GM12873 (cell line): ENCODE measurements around the gene RNF4.

Source experiments
- TF ChIP-seq, protein P1 (sequence below): IDR thresholded peaks from 2 replicates; pipeline ENCODE4 v1.5.1; 2012; ENCODE audit warnings: low read depth, mild to moderate bottlenecking, moderate library complexity, low read length, control low read depth; ENCODE audit not compliant: insufficient read depth; ENCODE audit errors: missing control alignments

Gene RNF4

DNA sequence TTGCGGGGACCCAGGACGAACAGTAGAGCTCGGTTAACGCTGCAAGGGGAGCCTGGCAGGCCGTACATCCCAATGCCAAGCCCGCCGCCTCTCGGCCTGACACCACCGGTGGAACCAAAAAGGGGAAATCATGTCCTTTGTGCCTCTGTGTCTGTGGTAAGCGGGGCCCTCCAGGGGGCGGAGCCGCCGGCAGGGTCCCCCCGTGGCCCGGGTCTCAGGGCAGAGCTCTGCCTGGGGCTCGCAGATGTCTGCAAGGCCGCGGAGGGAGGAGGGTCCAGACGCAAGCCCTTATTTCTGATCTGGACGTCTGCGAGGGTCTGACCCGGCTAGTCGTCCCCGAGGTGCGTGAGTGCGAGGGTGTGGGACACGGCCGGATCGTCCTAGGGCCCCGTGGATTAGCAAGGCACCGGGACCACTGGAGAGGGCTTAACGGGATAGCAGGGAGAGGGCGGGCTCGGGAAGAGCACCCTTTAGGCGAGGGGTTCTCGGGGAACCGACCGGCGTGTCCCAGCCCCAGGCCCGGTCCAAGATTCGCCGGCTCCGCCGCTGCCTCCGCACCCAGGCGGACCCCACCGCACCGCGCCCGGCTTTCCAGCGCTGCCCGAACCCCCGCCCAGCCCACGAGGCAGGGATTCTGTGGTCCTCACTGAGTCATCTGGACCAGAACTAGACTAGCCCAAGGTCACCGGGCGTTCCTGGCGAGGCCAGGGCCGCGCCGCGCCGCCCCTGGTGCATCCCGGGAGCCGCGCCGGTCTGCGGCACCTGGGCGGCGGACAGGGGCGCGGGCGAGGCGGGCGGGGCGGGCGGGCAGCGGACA is 66.7 kb downstream of the RNF4 start:
- TF ChIP-seq, protein P1, sequence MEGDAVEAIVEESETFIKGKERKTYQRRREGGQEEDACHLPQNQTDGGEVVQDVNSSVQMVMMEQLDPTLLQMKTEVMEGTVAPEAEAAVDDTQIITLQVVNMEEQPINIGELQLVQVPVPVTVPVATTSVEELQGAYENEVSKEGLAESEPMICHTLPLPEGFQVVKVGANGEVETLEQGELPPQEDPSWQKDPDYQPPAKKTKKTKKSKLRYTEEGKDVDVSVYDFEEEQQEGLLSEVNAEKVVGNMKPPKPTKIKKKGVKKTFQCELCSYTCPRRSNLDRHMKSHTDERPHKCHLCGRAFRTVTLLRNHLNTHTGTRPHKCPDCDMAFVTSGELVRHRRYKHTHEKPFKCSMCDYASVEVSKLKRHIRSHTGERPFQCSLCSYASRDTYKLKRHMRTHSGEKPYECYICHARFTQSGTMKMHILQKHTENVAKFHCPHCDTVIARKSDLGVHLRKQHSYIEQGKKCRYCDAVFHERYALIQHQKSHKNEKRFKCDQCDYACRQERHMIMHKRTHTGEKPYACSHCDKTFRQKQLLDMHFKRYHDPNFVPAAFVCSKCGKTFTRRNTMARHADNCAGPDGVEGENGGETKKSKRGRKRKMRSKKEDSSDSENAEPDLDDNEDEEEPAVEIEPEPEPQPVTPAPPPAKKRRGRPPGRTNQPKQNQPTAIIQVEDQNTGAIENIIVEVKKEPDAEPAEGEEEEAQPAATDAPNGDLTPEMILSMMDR: peak; percentile 37

DNA sequence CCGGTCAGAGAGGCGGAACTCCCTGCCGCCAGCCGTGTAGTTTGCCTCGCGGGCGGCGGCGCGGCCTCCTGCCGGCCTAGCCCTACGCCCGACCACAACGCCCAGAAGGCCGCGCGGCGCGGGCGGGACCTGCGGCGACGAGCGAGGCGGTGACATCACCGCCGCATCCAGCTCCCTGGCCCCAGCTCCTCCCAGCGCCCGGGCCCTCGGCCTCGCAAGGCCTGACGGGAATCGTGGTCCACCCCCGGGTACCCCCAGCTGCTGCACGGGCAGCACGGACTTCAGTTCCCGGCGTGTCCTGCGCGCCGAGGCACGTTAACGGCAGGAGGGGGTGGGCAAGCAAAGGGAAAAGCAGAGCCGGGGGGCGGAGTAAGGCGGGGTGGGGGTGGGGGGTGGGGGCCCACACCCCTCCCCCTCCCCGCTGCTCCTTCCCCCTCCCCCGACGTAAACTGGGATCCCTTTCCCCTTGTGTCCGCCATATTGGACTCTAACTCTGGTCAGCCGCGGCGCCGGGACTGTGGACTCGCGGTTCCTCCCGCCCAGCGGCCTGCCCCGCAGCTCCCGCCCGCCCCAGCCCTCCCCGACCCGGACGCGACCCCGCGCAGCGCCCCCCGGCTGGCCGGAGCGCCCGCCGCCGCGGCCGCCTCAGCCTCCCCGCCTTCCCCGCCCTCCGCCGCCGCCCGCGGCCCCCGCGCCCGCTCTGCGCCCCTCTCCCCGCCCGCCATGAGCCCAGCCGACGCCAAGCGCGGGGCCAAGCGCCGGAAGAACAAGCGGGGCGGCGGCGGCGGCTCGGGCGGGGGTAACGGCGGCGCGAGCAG is 67.5 kb downstream of the RNF4 start, which contains the start of gene FAM193A:
Gene FAM193A, plus strand, starts transcription at position 455 of the 818 bp plus-strand sequence. Its CDS starts 269 bp downstream, at position 724.
- TF ChIP-seq, protein P1: no peak

DNA sequence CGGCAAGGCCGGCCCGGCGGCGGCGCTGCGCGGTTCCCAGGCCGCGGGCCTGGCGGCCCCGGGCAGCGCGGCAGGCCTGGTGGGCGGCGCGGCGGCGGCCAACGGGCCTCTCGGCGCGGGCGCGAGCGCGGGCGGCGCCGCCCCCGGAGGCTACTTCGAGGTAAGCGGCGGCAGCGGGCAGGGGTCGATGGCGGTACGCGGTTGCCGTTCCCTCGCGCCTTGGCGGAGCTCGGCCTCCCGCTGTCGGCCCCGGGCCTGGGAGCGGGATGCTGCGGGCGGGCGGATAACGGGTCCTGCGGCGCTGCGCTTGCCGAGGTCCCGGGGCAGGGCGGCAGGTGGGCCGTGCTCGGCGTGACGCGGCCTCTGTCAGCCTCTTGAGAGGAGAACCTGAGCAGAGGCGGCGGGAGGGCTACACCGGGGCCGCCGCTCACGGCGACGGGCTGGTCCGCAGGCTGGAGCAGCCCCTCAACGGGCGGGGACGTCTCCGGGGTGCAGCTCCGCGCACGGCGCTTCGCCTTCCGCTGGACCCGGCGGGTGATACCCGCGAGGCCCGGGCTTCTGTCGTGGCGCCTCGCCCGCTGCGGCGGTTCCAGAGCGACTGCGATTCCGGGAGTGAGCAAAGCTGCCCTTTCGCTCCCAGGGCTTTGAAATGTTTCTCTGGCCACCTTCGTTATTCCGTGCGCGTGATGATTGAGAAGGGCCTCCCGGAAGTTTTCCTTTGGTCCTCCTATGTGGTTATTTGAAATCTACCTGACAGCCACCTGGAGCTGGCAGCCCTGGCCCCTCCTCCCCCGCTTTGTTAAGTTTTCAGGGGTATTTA is 68.3 kb downstream of the RNF4 start:
- TF ChIP-seq, protein P1: no peak

DNA sequence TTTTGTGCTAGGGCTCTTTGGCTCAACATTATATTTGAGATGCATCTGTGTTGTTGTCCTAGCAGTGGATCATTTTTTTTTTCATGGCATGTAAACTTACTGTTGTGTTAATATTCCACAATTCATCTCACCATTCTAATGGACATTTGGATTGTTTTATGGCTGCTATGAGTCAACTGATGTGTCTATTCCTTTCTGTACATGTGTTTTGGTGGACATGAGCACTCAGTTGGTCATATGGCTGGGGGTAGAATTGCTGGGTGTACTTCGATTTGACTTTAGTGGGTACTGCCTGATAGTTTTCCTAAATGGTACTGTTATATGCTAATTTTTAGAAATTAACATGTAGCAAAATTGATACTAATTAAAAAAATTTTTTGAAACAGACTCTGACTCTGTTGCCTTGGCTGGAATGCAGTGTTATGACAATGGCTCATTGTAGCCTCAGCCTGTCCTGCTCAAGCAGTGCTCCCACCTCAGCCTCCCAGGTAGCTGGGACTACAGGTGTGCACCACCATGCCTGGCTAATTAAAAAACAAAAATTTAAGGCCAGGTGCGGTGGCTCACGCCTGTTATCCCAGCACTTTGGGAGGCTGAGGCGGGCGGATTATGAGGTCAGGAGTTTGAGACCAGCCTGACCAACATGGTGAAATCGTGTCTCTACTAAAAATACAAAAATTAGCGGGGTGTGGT is 76.6 kb downstream of the RNF4 start:
- TF ChIP-seq, protein P1: no peak

DNA sequence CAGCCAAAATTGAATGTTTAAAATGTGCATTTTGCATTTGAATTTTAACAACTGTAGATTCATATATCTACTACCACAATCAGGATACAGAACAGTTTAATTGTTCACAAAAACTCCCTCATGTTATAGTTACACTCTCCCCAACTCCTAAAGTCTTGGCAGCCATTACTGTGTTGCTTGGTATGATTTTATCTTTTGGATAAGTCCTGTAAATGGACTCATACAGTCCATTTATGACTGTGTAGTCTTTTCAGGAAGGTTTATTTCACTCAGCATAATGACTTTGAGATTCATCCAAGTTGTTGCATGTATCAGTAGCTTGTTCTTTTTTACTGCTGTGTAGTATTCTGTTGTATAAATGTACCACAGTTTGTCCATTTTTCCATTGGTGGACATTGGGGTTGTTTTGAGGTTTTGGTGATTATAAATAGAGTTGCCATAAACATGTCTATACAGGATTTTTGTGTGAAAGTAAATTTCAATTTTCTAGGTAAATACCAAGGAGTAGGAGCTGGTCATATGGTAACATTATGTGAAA is 77.4 kb downstream of the RNF4 start:
- TF ChIP-seq, protein P1: no peak

DNA sequence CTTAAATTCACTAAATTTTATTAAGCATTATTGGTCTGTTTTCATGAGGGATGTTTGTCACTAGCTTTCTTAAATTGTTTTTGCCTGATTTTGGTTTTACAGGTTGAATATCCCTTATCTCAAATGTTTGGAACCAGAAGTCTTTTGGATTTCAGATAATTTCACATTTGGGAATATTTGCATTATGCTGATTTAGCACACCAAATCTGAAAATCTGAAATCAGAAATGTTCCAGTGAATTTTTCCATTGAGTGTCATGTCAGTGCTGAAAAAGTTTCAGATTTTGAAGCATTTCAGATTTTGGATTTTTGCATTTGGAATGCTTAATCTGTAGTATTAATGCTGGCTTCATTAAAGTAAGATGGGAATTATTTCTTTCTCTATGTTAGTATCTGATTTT is 82.2 kb downstream of the RNF4 start:
- TF ChIP-seq, protein P1: no peak
